BJ (cell line): Measurements from ENCODE around the gene SCMH1. TPM values are rescaled to one million over a fixed set of nuclear protein-coding genes. Genes with fewer than 3 reads are reported as not detected.
A peak's percentile ranks its signal among the peaks of the same experiment; 100 is the strongest.

Source experiments
- CTCF ChIA-PET: fragments of 350-600 bp; formaldehyde crosslinking; extraction: SDS; loops from one replicate; lab custom pipeline; 2021; ENCODE audit warnings: antibody characterized with exemption, inconsistent platforms; lab: Yijun Ruan, JAX
- POLR2A ChIA-PET: fragments of 300-600 bp; sonication (Branson Sonifier 250); formaldehyde crosslinking; extraction: SDS; loops from one replicate; lab custom pipeline; 2021; ENCODE audit warnings: antibody characterized with exemption; lab: Charles Lee
- DNase-seq: peaks from one replicate; pipeline ENCODE4 v3.0.0-alpha.2; 2011; ENCODE audit warnings: low read depth
- H3K27me3 ChIP-seq: 2 replicates; pipeline ENCODE4 v1.6.0; 2011; ENCODE audit warnings: low read length; ENCODE audit not compliant: control insufficient read depth, insufficient read depth
- H3K36me3 ChIP-seq: 2 replicates; pipeline ENCODE4 v1.5.1; 2011; ENCODE audit warnings: low read length; ENCODE audit not compliant: control insufficient read depth, insufficient read depth
- H3K4me3 ChIP-seq: 2 replicates; pipeline ENCODE4 v1.5.1; 2011; ENCODE audit warnings: low read depth, mild to moderate bottlenecking, control low read depth, low read length
- CTCF ChIP-seq: IDR thresholded peaks from 2 replicates; pipeline ENCODE4 v1.5.1; 2011; ENCODE audit warnings: low read depth, mild to moderate bottlenecking, control low read depth, inconsistent platforms, low read length, moderate library complexity; ENCODE audit not compliant: insufficient read depth
- polyA plus RNA-seq: library from polyadenylated mRNA; depleted of rRNA; stranded (reverse); fragments of >200 nt; gene quantifications from 2 replicates; pipeline ENCODE4 v1.2.3, GENCODE V29; 2011; rRNA removed

Gene SCMH1
- polyA plus RNA-seq, 1 experiment, result 44.9 TPM

GRCh38 chr1:40978886-40979240 is 263.2 kb downstream of the SCMH1 start:
- ChIA-PET CTCF (interaction anchor here (0.5 to 2.5 kb wide), 5 partner anchors 25 to 37 kb away, joined by 3 to 11 read pairs (median 5); no protein-coding TSS in a partner anchor), POLR2A (no interaction called here)

GRCh38 chr1:40977716-40978115 is 264.4 kb downstream of the SCMH1 start:
- no peak for DNase-seq
- Histone ChIP-seq H3K4me3 (no peak overlapping the region), H3K36me3 (no peaks in the 10 kb centered on the region), H3K27me3 (no peaks in the 10 kb centered on the region)
- TF ChIP-seq CTCF, result no peak
- ChIA-PET CTCF (interaction anchor here (1.2 to 2.0 kb wide), 4 partner anchors 9 to 29 kb away, joined by 3 to 8 read pairs (median 6); no protein-coding TSS in a partner anchor), POLR2A (no interaction called here)

More at GRCh38 chr1:40978886-40979240, 263.2 kb downstream of the SCMH1 start:
- TF ChIP-seq CTCF, result no peak
- DNase-seq, result no peak
- no peaks in the 10 kb centered on the region for H3K36me3 ChIP-seq
- H3K4me3 ChIP-seq, result peak overlapping the region; percentile 65
- no peaks in the 10 kb centered on the region for H3K27me3 ChIP-seq

Other genes with a start within 250 kb of the SCMH1 start
- gene SLFNL1, start 220.6 kb downstream of the SCMH1 start, polyA plus RNA-seq, result 0.06 and 0.10 TPM in 2 replicates
- gene FOXO6, start 119.1 kb upstream of the SCMH1 start, polyA plus RNA-seq, result 0.02 TPM in 1 of 2 replicates, not detected in the other
- 0.06 TPM in 1 of 2 replicates, not detected in the other for gene EDN2, start 242.4 kb upstream of the SCMH1 start, polyA plus RNA-seq